Trophoblast cell (in vitro differentiated cells and primary cell): ENCODE results near the gene ATF7.

Source experiments
- DNase-seq, 2 donors: peaks; one replicate each; pipeline ENCODE4 v3.0.0-alpha.2; 2016
- H2AFZ ChIP-seq: 2 replicates; pipeline ENCODE4 v1.6.1; 2013; ENCODE audit warnings: low read length, moderate library complexity, mild to moderate bottlenecking; ENCODE audit not compliant: insufficient read depth, poor library complexity
- H2AK5ac ChIP-seq: 2 replicates; pipeline ENCODE4 v1.6.1; 2013; ENCODE audit warnings: mild to moderate bottlenecking, low read length
- H2BK120ac ChIP-seq: 2 replicates; pipeline ENCODE4 v1.6.1; 2013; ENCODE audit warnings: low read length, mild to moderate bottlenecking, moderate library complexity; ENCODE audit not compliant: insufficient read depth, poor library complexity
- H2BK12ac ChIP-seq: 2 replicates; pipeline ENCODE4 v1.6.1; 2013; ENCODE audit warnings: mild to moderate bottlenecking, low read length, moderate library complexity
- H2BK5ac ChIP-seq: 2 replicates; pipeline ENCODE4 v1.6.1; 2013; ENCODE audit warnings: low read length, low read depth, moderate library complexity, mild to moderate bottlenecking; ENCODE audit not compliant: poor library complexity
- H3K14ac ChIP-seq: 2 replicates; pipeline ENCODE4 v1.6.1; 2013; ENCODE audit warnings: mild to moderate bottlenecking, low read length
- H3K18ac ChIP-seq: 2 replicates; pipeline ENCODE4 v1.6.1; 2013; ENCODE audit warnings: mild to moderate bottlenecking, low read length
- H3K23ac ChIP-seq: 2 replicates; pipeline ENCODE4 v1.6.1; 2013; ENCODE audit warnings: low read length
- H3K27ac ChIP-seq: 2 replicates; pipeline ENCODE4 v1.5.1; 2013; ENCODE audit warnings: low read depth, mild to moderate bottlenecking, inconsistent platforms, low read length, moderate library complexity
- H3K27me3 ChIP-seq: 2 replicates; pipeline ENCODE4 v1.6.1; 2013; ENCODE audit warnings: inconsistent platforms, mild to moderate bottlenecking, low read length, moderate library complexity; ENCODE audit not compliant: insufficient read depth
- H3K36me3 ChIP-seq, 2 experiments: 1 replicate in 1 of 2; 2 replicates in 1 of 2; pipeline ENCODE4 v1.6.1; 2013; ENCODE audit warnings: low read length in 2 of 2, mild to moderate bottlenecking in 2 of 2, moderate library complexity in 1 of 2; ENCODE audit not compliant: insufficient read depth in 2 of 2, control insufficient read depth in 1 of 2
- H3K4ac ChIP-seq: 2 replicates; pipeline ENCODE4 v1.6.1; 2013; ENCODE audit warnings: low read depth, mild to moderate bottlenecking, low read length, moderate library complexity
- H3K4me1 ChIP-seq, 2 experiments: 1 replicate in 1 of 2; 2 replicates in 1 of 2; pipeline ENCODE4 v1.6.1; 2013; ENCODE audit warnings: low read length in 2 of 2, mild to moderate bottlenecking in 2 of 2, moderate library complexity in 1 of 2; ENCODE audit not compliant: insufficient read depth in 2 of 2, control insufficient read depth in 1 of 2
- H3K4me2 ChIP-seq: 2 replicates; pipeline ENCODE4 v1.6.1; 2013; ENCODE audit warnings: inconsistent platforms, mild to moderate bottlenecking, low read length, moderate library complexity
- H3K4me3 ChIP-seq: 2 replicates; pipeline ENCODE4 v1.5.1; 2013; ENCODE audit warnings: mild to moderate bottlenecking, low read depth, low read length, inconsistent platforms
- H3K79me1 ChIP-seq: one replicate; pipeline ENCODE4 v1.6.1; 2013; ENCODE audit warnings: low read length
- H3K79me2 ChIP-seq: 2 replicates; pipeline ENCODE4 v1.6.1; 2013; ENCODE audit warnings: low read length, mild to moderate bottlenecking; ENCODE audit not compliant: control insufficient read depth, insufficient read depth, poor library complexity
- H3K9ac ChIP-seq: 2 replicates; pipeline ENCODE4 v1.6.1; 2013; ENCODE audit warnings: mild to moderate bottlenecking, low read length
- H3K9me3 ChIP-seq: 2 replicates; pipeline ENCODE4 v1.6.1; 2013; ENCODE audit warnings: low read depth, mild to moderate bottlenecking, control low read depth, inconsistent platforms, low read length; ENCODE audit not compliant: insufficient read depth
- H4K12ac ChIP-seq: 2 replicates; pipeline ENCODE4 v1.6.1; 2013; ENCODE audit warnings: low read depth, mild to moderate bottlenecking, low read length, moderate library complexity
- H4K8ac ChIP-seq: 2 replicates; pipeline ENCODE4 v1.6.1; 2013; ENCODE audit warnings: low read depth, mild to moderate bottlenecking, low read length, moderate library complexity
- H4K91ac ChIP-seq: one replicate; pipeline ENCODE4 v1.6.1; 2013; ENCODE audit warnings: low read depth, mild to moderate bottlenecking, low read length, moderate library complexity
- WGBS: extraction: QIAGEN DNeasy Blood & Tissue Kit; methylation state at CpG from one replicate; pipeline ENCODE4 v1.1.7; 2013; ENCODE audit warnings: missing lambda C conversion rate; ENCODE audit not compliant: insufficient read length, insufficient coverage; ENCODE audit errors: extremely low coverage; 5-methylcytosine and 5-hydroxymethylcytosine counted together

The ATF7 gene

GRCh38 chr12:53644133-53644532 lies 18.0 kb upstream of the ATF7 start:
- H4K91ac ChIP-seq, result no peak overlapping the region

DNA sequence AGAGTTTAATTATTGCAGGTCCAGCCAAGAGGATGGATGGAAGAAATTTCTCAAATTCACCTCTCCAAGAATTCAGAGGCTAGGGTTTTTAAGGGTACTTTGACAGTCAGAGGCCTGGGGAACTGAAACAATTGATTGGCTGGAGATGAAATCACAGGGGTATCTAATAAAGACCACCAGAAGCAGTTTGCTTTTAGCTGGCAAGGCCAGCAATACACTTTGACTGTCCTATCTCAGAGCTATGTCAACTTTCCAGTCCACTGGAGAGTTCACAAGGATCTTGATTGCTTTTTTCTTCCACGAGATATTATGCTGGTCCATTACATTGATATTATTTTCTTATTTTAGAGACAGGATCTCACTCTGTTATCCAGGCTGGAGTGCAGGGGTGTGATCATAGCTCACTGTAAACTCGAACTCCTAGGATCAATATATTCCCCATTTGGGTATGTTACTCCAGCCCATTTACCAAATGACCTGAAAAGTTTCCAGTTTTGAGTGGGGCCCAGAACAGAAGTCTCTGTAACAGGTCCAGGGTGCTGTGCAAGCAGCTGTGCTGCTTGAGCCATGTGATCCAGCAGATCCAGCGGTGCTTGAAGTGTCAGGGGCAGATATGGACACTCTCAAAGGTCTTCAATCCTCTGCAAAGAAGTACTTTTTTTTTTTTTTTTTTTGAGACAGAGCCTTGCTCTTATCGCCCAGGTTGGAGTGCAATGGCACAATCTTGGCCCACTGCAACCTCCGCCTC lies 17.2 kb upstream of the ATF7 start:
- H3K79me1 ChIP-seq, result no peaks in the 10 kb centered on the region
- no peak overlapping the region for H3K4me2 ChIP-seq
- H2BK12ac ChIP-seq, result no peak overlapping the region
- no peak overlapping the region for H4K8ac ChIP-seq
- no peak overlapping the region for H3K9ac ChIP-seq
- no peak overlapping the region for H4K91ac ChIP-seq
- no peak overlapping the region for H2BK5ac ChIP-seq
- H3K4ac ChIP-seq, result no peak overlapping the region
- H2AFZ ChIP-seq, result no peak overlapping the region
- H3K36me3 ChIP-seq, result no peaks in the 10 kb centered on the region
- H3K27ac ChIP-seq, result no peak overlapping the region
- H2AK5ac ChIP-seq, result no peak overlapping the region
- no CpG with 5 or more reads among the region's 5 CpGs for WGBS
- DNase-seq, result no peak
- no peak overlapping the region for H3K4me3 ChIP-seq
- no peaks in the 10 kb centered on the region for H3K9me3 ChIP-seq
- no peaks in the 10 kb centered on the region for H3K27me3 ChIP-seq
- no peaks in the 10 kb centered on the region for H3K79me2 ChIP-seq
- no peak overlapping the region for H2BK120ac ChIP-seq
- H3K23ac ChIP-seq, result no peak overlapping the region
- no peak overlapping the region for H3K18ac ChIP-seq
- H4K12ac ChIP-seq, result no peak overlapping the region
- H3K4me1 ChIP-seq, result no peaks in the 10 kb centered on the region
- no peak overlapping the region for H3K14ac ChIP-seq

More at GRCh38 chr12:53644133-53644532, 18.0 kb upstream of the ATF7 start:
- H3K14ac ChIP-seq, result no peak overlapping the region
- no peak overlapping the region for H3K18ac ChIP-seq
- no peak overlapping the region for H3K23ac ChIP-seq
- H3K36me3 ChIP-seq, result no peaks in the 10 kb centered on the region
- no peak overlapping the region for H4K12ac ChIP-seq
- no peak overlapping the region for H3K4me3 ChIP-seq
- no peak overlapping the region for H3K27ac ChIP-seq
- no peak overlapping the region for H3K4me2 ChIP-seq
- no peak overlapping the region for H2AFZ ChIP-seq
- H2AK5ac ChIP-seq, result no peak overlapping the region
- no peaks in the 10 kb centered on the region for H3K4me1 ChIP-seq
- H4K8ac ChIP-seq, result no peak overlapping the region
- no peaks in the 10 kb centered on the region for H3K27me3 ChIP-seq
- no peak for DNase-seq
- no peak overlapping the region for H3K4ac ChIP-seq
- no peak overlapping the region for H2BK12ac ChIP-seq
- H3K9me3 ChIP-seq, result no peaks in the 10 kb centered on the region
- no peak overlapping the region for H3K9ac ChIP-seq
- H3K79me1 ChIP-seq, result no peaks in the 10 kb centered on the region
- H2BK120ac ChIP-seq, result no peak overlapping the region
- no CpG with 5 or more reads among the region's 3 CpGs for WGBS
- H3K79me2 ChIP-seq, result no peaks in the 10 kb centered on the region
- H2BK5ac ChIP-seq, result no peak overlapping the region

DNA sequence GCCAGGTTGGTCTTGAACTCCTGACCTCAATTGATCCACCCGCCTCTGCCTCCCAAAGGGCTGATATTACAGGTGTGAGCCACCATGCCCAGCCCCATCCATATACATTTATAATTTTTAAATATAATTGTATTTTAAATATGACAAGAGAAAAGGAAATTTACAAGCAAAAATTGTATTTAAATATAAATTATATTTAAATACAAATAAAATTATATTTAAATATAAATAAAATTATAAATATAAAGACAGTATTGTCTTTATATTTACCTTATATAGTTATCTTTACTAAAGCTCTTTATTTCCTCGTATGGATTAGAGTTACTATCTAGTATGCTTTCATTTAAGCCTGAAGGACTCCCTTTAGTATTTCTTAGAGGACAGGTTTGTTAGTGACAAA lies 11.9 kb upstream of the ATF7 start:
- H3K18ac ChIP-seq, result no peak overlapping the region
- no peaks in the 10 kb centered on the region for H3K4me1 ChIP-seq
- no peak overlapping the region for H2BK12ac ChIP-seq
- no peak overlapping the region for H3K4me2 ChIP-seq
- no peaks in the 10 kb centered on the region for H3K36me3 ChIP-seq
- WGBS, result no CpG with 5 or more reads among the region's 2 CpGs
- H3K4me3 ChIP-seq, result no peak overlapping the region
- H3K23ac ChIP-seq, result no peak overlapping the region
- no peaks in the 10 kb centered on the region for H3K79me1 ChIP-seq
- H3K4ac ChIP-seq, result no peak overlapping the region
- H4K12ac ChIP-seq, result no peak overlapping the region
- H2AFZ ChIP-seq, result no peak overlapping the region
- H4K91ac ChIP-seq, result no peak overlapping the region
- H2AK5ac ChIP-seq, result no peak overlapping the region
- H3K9ac ChIP-seq, result no peak overlapping the region
- no peaks in the 10 kb centered on the region for H3K79me2 ChIP-seq
- no peak for DNase-seq
- H4K8ac ChIP-seq, result no peak overlapping the region
- no peaks in the 10 kb centered on the region for H3K9me3 ChIP-seq
- no peak overlapping the region for H2BK120ac ChIP-seq
- H3K14ac ChIP-seq, result no peak overlapping the region
- no peak overlapping the region for H2BK5ac ChIP-seq
- H3K27me3 ChIP-seq, result no peaks in the 10 kb centered on the region
- no peak overlapping the region for H3K27ac ChIP-seq

DNA sequence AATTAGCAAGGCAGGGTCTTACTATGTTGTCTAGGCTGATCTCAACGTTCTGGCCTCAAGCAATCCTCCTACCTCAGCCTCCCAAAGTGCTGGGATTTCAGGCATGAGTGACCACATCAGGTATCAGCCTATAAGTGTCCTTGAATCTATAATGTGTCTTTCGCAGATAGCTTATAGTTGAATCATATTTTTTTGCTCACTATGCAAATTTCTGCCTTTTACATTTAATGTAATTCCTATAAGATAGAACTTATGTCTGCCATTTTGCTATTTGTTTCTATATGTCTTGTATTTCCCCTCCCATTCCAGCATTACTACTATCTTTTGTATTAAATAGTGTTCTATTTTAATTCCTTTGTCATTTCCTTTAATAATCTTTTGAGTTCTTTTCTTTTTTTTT lies 10.5 kb upstream of the ATF7 start:
- H3K4ac ChIP-seq, result no peak overlapping the region
- H3K9ac ChIP-seq, result no peak overlapping the region
- H3K36me3 ChIP-seq, result no peaks in the 10 kb centered on the region
- no peaks in the 10 kb centered on the region for H3K9me3 ChIP-seq
- no peak overlapping the region for H3K14ac ChIP-seq
- H2AFZ ChIP-seq, result no peak overlapping the region
- H2BK5ac ChIP-seq, result no peak overlapping the region
- H4K91ac ChIP-seq, result no peak overlapping the region
- no peaks in the 10 kb centered on the region for H3K79me2 ChIP-seq
- no peak overlapping the region for H4K12ac ChIP-seq
- no peak overlapping the region for H4K8ac ChIP-seq
- no peaks in the 10 kb centered on the region for H3K4me1 ChIP-seq
- H3K4me3 ChIP-seq, result no peak overlapping the region
- no peak overlapping the region for H3K27ac ChIP-seq
- H3K79me1 ChIP-seq, result no peaks in the 10 kb centered on the region
- H3K27me3 ChIP-seq, result no peaks in the 10 kb centered on the region
- no peak overlapping the region for H3K18ac ChIP-seq
- no peak overlapping the region for H2BK120ac ChIP-seq
- no peak overlapping the region for H2AK5ac ChIP-seq
- H3K4me2 ChIP-seq, result no peak overlapping the region
- no CpG with 5 or more reads among the region's 2 CpGs for WGBS
- DNase-seq, result no peak
- H3K23ac ChIP-seq, result no peak overlapping the region
- H2BK12ac ChIP-seq, result no peak overlapping the region
